ENCODE measurements around the gene HS3ST2.
"Not testable (repeated sequence)": the region's sequence is repeated elsewhere in the genome, so short reads cannot be mapped to it uniquely, and the experiment has no call there.

The HS3ST2 gene

GRCh38 chr16:22813223-22813947 lies 577 bp upstream of the HS3ST2 start:
- DNase-seq (ENCODE audit: low spot score): peak; percentile 76

- no peak for DNase-seq (ENCODE audit: low spot score)
These were observed 746 bp downstream of the HS3ST2 start for GRCh38 chr16:22814711-22815105.

- no peak for DNase-seq (ENCODE audit: low spot score)
These were observed 1.9 kb downstream of the HS3ST2 start for GRCh38 chr16:22815863-22816262.

- no peak for DNase-seq (ENCODE audit: low spot score)
These were observed 2.5 kb downstream of the HS3ST2 start for GRCh38 chr16:22816475-22816874.

GRCh38 chr16:22818736-22819135 lies 4.8 kb downstream of the HS3ST2 start:
- DNase-seq (ENCODE audit: low spot score): not testable (repeated sequence)

- DNase-seq (ENCODE audit: low spot score): no peak
These were observed 24.7 kb downstream of the HS3ST2 start for GRCh38 chr16:22838681-22839080.

- DNase-seq (ENCODE audit: low spot score): not testable (repeated sequence)
These were observed 28.1 kb downstream of the HS3ST2 start for GRCh38 chr16:22842031-22842430.

- no peak for DNase-seq (ENCODE audit: low spot score)
These were observed 29.2 kb downstream of the HS3ST2 start for GRCh38 chr16:22843122-22843521.

GRCh38 chr16:22843856-22844255 lies 29.9 kb downstream of the HS3ST2 start:
- no peak for DNase-seq (ENCODE audit: low spot score)

GRCh38 chr16:22844416-22844815 lies 30.5 kb downstream of the HS3ST2 start:
- DNase-seq (ENCODE audit: low spot score): no peak

GRCh38 chr16:22847100-22847499 lies 33.1 kb downstream of the HS3ST2 start:
- no peak for DNase-seq (ENCODE audit: low spot score)

- no peak for DNase-seq (ENCODE audit: low spot score)
These were observed 33.7 kb downstream of the HS3ST2 start for GRCh38 chr16:22847690-22848089.

GRCh38 chr16:22848451-22848850 lies 34.5 kb downstream of the HS3ST2 start:
- DNase-seq (ENCODE audit: low spot score): no peak

- DNase-seq (ENCODE audit: low spot score): no peak
These were observed 35.6 kb downstream of the HS3ST2 start for GRCh38 chr16:22849517-22849916.

- DNase-seq (ENCODE audit: low spot score): no peak
These were observed 41.3 kb downstream of the HS3ST2 start for GRCh38 chr16:22855231-22855630.

GRCh38 chr16:22857296-22858025 lies 43.5 kb downstream of the HS3ST2 start:
- DNase-seq (ENCODE audit: low spot score): no peak

- no peak for DNase-seq (ENCODE audit: low spot score)
These were observed 46.0 kb downstream of the HS3ST2 start for GRCh38 chr16:22859925-22860324.

GRCh38 chr16:22861580-22861979 lies 47.6 kb downstream of the HS3ST2 start:
- no peak for DNase-seq (ENCODE audit: low spot score)

GRCh38 chr16:22862046-22862445 lies 48.1 kb downstream of the HS3ST2 start:
- no peak for DNase-seq (ENCODE audit: low spot score)

- no peak for DNase-seq (ENCODE audit: low spot score)
These were observed 50.4 kb downstream of the HS3ST2 start for GRCh38 chr16:22864375-22864774.

- DNase-seq (ENCODE audit: low spot score): no peak
These were observed 54.7 kb downstream of the HS3ST2 start for GRCh38 chr16:22868593-22869224.

GRCh38 chr16:22871861-22872260 lies 57.9 kb downstream of the HS3ST2 start:
- no peak for DNase-seq (ENCODE audit: low spot score)

GRCh38 chr16:22874394-22874793 lies 60.4 kb downstream of the HS3ST2 start:
- no peak for DNase-seq (ENCODE audit: low spot score)

All from AG20443 (cell line).